ENCODE results near the gene ERG. TPM values are rescaled to one million over a fixed set of nuclear protein-coding genes. Genes with fewer than 3 reads are reported as not detected.

ERG gene
- total and polyA plus RNA-seq, 2 of the 13 experiments (the other 11 are each of a cell fraction or from before 2014, with no cell fraction given) = not detected

GRCh38 chr21:38455403-38455802 is 42.9 kb downstream of the ERG start:
- FAIRE-seq (no peak), DNase-seq (ENCODE audit: low spot score) (no peak), ATAC-seq (no peak)
- no TSS peak for BruUV-seq (replicated peaks)
- Histone ChIP-seq H4K20me1 (ENCODE audit: insufficient read depth, low read length) (no peaks in the 10 kb centered on the region), H3K4me2 (ENCODE audit: low read depth, low read length) (no peak overlapping the region), H3K36me3 (replicated peaks in 1 of 2; ENCODE audit: control insufficient read depth in 1 of 2, insufficient read depth in 2 of 2, low read length in 2 of 2) (no peaks in the 10 kb centered on the region), H3K4me3 (replicated peaks in 1 of 3; ENCODE audit: insufficient read depth in 1 of 3, low read depth in 2 of 3, low read length in 3 of 3) (no peak overlapping the region), H3K27ac (ENCODE audit: extremely low read length, insufficient read depth, low read length) (no peak overlapping the region), H3K79me2 (ENCODE audit: insufficient read depth, low read length) (no peaks in the 10 kb centered on the region), H3K9ac (ENCODE audit: insufficient read depth, low read depth, low read length) (no peak overlapping the region), H2AFZ (ENCODE audit: low read length) (no peak overlapping the region), H3K4me1 (ENCODE audit: insufficient read depth, low read length) (no peaks in the 10 kb centered on the region), H3K9me3 (ENCODE audit: low read length) (no peaks in the 10 kb centered on the region), H3K27me3 (ENCODE audit: control insufficient read depth in 1 of 2, insufficient read depth in 2 of 2, low read length in 2 of 2) (no peaks in the 10 kb centered on the region; a peak in 2 of 5 replicates)
- ChIA-PET CTCF (ENCODE audit: low intra/inter-chr PET ratio, low total read pairs) (no interaction called here), POLR2A (no interaction called here)
- TF ChIP-seq MXI1 (IDR thresholded peaks at IDR 0.05; ENCODE audit: borderline replicate concordance, low read depth, low read length) (no peak), RARA (CRISPR knock-in tag; IDR thresholded peaks at IDR 0.05) (no peak), ZNF879 (CRISPR knock-in tag; IDR thresholded peaks at IDR 0.05) (no peak), MBD4 (IDR thresholded peaks at IDR 0.05; ENCODE audit: borderline replicate concordance, low read length) (no peak), RXRB (CRISPR knock-in tag; IDR thresholded peaks at IDR 0.05; ENCODE audit: borderline replicate concordance) (no peak), ARNTL (CRISPR knock-in tag; IDR thresholded peaks at IDR 0.05) (no peak), NR3C1 (CRISPR knock-in tag; IDR thresholded peaks at IDR 0.05) (no peak), ZNF30 (CRISPR knock-in tag; IDR thresholded peaks at IDR 0.05) (no peak), ZBTB42 (CRISPR knock-in tag; IDR thresholded peaks at IDR 0.05) (no peak), SCMH1 (CRISPR knock-in tag; IDR thresholded peaks at IDR 0.05; ENCODE audit: borderline replicate concordance) (no peak), ZNF317 (CRISPR knock-in tag; IDR thresholded peaks at IDR 0.05) (no peak), CHD4 (IDR thresholded peaks at IDR 0.05; ENCODE audit: borderline replicate concordance, low read length) (no peak), ZNF24 (IDR thresholded peaks at IDR 0.05) (no peak), ZNF550 (CRISPR knock-in tag; IDR thresholded peaks at IDR 0.05; ENCODE audit: borderline replicate concordance) (no peak), SNAPC5 (CRISPR knock-in tag; IDR thresholded peaks at IDR 0.05; ENCODE audit: borderline replicate concordance) (no peak), YEATS2 (CRISPR knock-in tag; IDR thresholded peaks at IDR 0.05; ENCODE audit: borderline replicate concordance) (no peak), FOXM1 (CRISPR knock-in tag; IDR thresholded peaks at IDR 0.05) (no peak), ZNF7 (CRISPR knock-in tag; IDR thresholded peaks at IDR 0.05) (no peak)
- TF ChIP-seq, protein P1, sequence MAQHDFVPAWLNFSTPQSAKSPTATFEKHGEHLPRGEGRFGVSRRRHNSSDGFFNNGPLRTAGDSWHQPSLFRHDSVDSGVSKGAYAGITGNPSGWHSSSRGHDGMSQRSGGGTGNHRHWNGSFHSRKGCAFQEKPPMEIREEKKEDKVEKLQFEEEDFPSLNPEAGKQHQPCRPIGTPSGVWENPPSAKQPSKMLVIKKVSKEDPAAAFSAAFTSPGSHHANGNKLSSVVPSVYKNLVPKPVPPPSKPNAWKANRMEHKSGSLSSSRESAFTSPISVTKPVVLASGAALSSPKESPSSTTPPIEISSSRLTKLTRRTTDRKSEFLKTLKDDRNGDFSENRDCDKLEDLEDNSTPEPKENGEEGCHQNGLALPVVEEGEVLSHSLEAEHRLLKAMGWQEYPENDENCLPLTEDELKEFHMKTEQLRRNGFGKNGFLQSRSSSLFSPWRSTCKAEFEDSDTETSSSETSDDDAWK (CRISPR knock-in tag; IDR thresholded peaks at IDR 0.05) = no peak
- TF ChIP-seq, protein P2, sequence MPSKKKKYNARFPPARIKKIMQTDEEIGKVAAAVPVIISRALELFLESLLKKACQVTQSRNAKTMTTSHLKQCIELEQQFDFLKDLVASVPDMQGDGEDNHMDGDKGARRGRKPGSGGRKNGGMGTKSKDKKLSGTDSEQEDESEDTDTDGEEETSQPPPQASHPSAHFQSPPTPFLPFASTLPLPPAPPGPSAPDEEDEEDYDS (CRISPR knock-in tag; IDR thresholded peaks at IDR 0.05) = no peak
- WGBS (ENCODE audit: low lambda C conversion rate) = 14% methylated on average over 4 of the region's 4 CpGs
- in situ Hi-C loops (cut with HindIII; ENCODE audit: extremely low pct_ligation_motif_present, low pct_unique_long_range_greater_than_20kb) (no loop called here), intact Hi-C loops (cut with micrococcal nuclease; ENCODE audit: unreplicated experiment) (no loop called here)

Data from HepG2 (cell line).